HCT116 (cell line): ENCODE results near the gene ZNF214. TPM values are rescaled to one million over a fixed set of nuclear protein-coding genes. Genes with fewer than 3 reads are reported as not detected.

Experiments
- ATAC-seq: fragments of 200-7000 bp; cut with Tn5 transposase; 2 replicates; pipeline ENCODE4 v1.9.1; 2020; ENCODE audit warnings: mild to moderate bottlenecking, moderate library complexity
- BruUV-seq: library from RNA; stranded (reverse); fragments of 400-500 nt; replicated peaks from 2 replicates; lab custom pipeline; 2021; lab: Mats Ljungman, UMichigan
- CTCF ChIA-PET: fragments of 300-600 bp; sonication (Branson Sonifier 250); formaldehyde crosslinking; loops from one replicate; lab custom pipeline; 2021; ENCODE audit warnings: antibody characterized with exemption; lab: Charles Lee
- POLR2A ChIA-PET: fragments of 300-600, 350-600 bp; sonication (Branson Sonifier 250); formaldehyde crosslinking; loops from one replicate; lab custom pipeline; 2021; ENCODE audit warnings: antibody characterized with exemption; lab: Charles Lee
- RAD21 ChIA-PET, 2 experiments: fragments of 300-600 bp; sonication (Branson Sonifier 250); formaldehyde crosslinking; loops; one replicate each; lab custom pipeline; 2023; ENCODE audit warnings: low total read pairs in 2 of 2; ENCODE audit not compliant: uncharacterized antibody in 2 of 2, unreplicated experiment in 2 of 2, low non-redundant PET in 1 of 2; lab: Charles Lee
- DNase-seq: peaks from one replicate; pipeline ENCODE4 v3.0.0-alpha.2; 2010; ENCODE audit warnings: low read depth, low spot score
- H2AFZ ChIP-seq: fragments of 200-600 bp; shearing (Covaris generic), sonication (generic); 2 replicates; pipeline ENCODE4 v1.6.1; 2017; ENCODE audit warnings: low read depth, mixed run types, mixed read lengths, antibody characterized with exemption, low read length; ENCODE audit not compliant: poor library complexity, severe bottlenecking
- H3K27ac ChIP-seq: 2 replicates; pipeline ENCODE4 v1.5.1; 2012; ENCODE audit warnings: low read depth, low read length
- H3K27me3 ChIP-seq: fragments of 200-600 bp; sonication (generic); 2 replicates; pipeline ENCODE4 v1.6.1; 2016; ENCODE audit warnings: mixed run types, low read length, mixed read lengths; ENCODE audit not compliant: insufficient read depth
- H3K36me3 ChIP-seq, 2 experiments: fragments of 200-500 bp in 1 of 2; fragments of 200-600 bp in 1 of 2; sonication (Bioruptor generic) in 1 of 2; sonication (generic) in 1 of 2; 2 replicates each; pipeline versions ENCODE4 v1.5.1 to v1.6.1; 2014 to 2016; ENCODE audit warnings: low read length in 2 of 2, inconsistent platforms in 1 of 2, mixed read lengths in 1 of 2, mixed run types in 1 of 2; ENCODE audit not compliant: insufficient read depth in 2 of 2, control insufficient read depth in 1 of 2
- H3K4me1 ChIP-seq, 2 experiments: fragments of 200-600 bp in 1 of 2; sonication (generic) in 1 of 2; 2 replicates each; pipeline versions ENCODE4 v1.5.1 to v1.6.1; 2012 to 2017; ENCODE audit warnings: low read length in 2 of 2, inconsistent platforms in 1 of 2, mild to moderate bottlenecking in 1 of 2, mixed read lengths in 1 of 2, mixed run types in 1 of 2, moderate library complexity in 1 of 2; ENCODE audit not compliant: insufficient read depth in 2 of 2, control insufficient read depth in 1 of 2
- H3K4me2 ChIP-seq: fragments of 200-600 bp; sonication (generic); 2 replicates; pipeline ENCODE4 v1.6.1; 2017; ENCODE audit warnings: mixed run types, low read length, mixed read lengths
- H3K4me3 ChIP-seq, 2 experiments: fragments of 200-600 bp in 1 of 2; sonication (generic) in 1 of 2; replicated peaks in 1 of 2; 2 replicates each; pipeline ENCODE4 v1.5.1; 2011 to 2016; ENCODE audit warnings: low read length in 2 of 2, control low read depth in 1 of 2, low read depth in 1 of 2, mild to moderate bottlenecking in 1 of 2, mixed read lengths in 1 of 2, mixed run types in 1 of 2
- H3K79me2 ChIP-seq: fragments of 200-600 bp; sonication (generic); 2 replicates; pipeline ENCODE4 v1.6.1; 2017; ENCODE audit warnings: mild to moderate bottlenecking, mixed run types, low read length, moderate library complexity, mixed read lengths; ENCODE audit not compliant: insufficient read depth
- H3K9ac ChIP-seq: fragments of 200-600 bp; sonication (generic); 2 replicates; pipeline ENCODE4 v1.6.1; 2016; ENCODE audit warnings: low read length, mixed read lengths
- H3K9me2 ChIP-seq: fragments of 200-600 bp; sonication (generic), shearing (Covaris generic); 2 replicates; pipeline ENCODE4 v1.6.1; 2017; ENCODE audit warnings: mixed run types, mild to moderate bottlenecking, moderate library complexity; ENCODE audit not compliant: insufficient read depth
- H3K9me3 ChIP-seq, 2 experiments: fragments of 200-500 bp in 1 of 2; fragments of 200-600 bp in 1 of 2; sonication (Bioruptor generic) in 1 of 2; sonication (generic) in 1 of 2; 2 replicates each; pipeline ENCODE4 v1.6.1; 2014 to 2017; ENCODE audit warnings: low read length in 2 of 2, mixed read lengths in 2 of 2, inconsistent platforms in 1 of 2, low read depth in 1 of 2, mild to moderate bottlenecking in 1 of 2, mixed run types in 1 of 2, moderate library complexity in 1 of 2; ENCODE audit not compliant: control insufficient read depth in 1 of 2, insufficient read depth in 1 of 2
- H4K20me1 ChIP-seq: fragments of 200-600 bp; sonication (generic), shearing (Covaris generic); 2 replicates; pipeline ENCODE4 v1.6.1; 2017; ENCODE audit warnings: mixed run types, mild to moderate bottlenecking, moderate library complexity; ENCODE audit not compliant: insufficient read depth
- CTCF ChIP-seq, 3 experiments: fragments of 200-600 bp in 1 of 3; sonication (generic) in 1 of 3; IDR thresholded peaks in 2 of 3; conservative IDR thresholded peaks in 1 of 3; 2 replicates each; pipeline ENCODE4 v1.5.1; 2012 to 2017; ENCODE audit warnings: low read depth in 2 of 3, low read length in 2 of 3, antibody characterized with exemption in 1 of 3, borderline replicate concordance in 1 of 3, control low read depth in 1 of 3, mild to moderate bottlenecking in 1 of 3, mixed read lengths in 1 of 3, mixed run types in 1 of 3, moderate library complexity in 1 of 3; ENCODE audit not compliant: insufficient read depth in 1 of 3
- EZH2 ChIP-seq: fragments of 200-600 bp; sonication (generic); IDR thresholded peaks from 2 replicates; pipeline ENCODE4 v1.6.1; 2017; ENCODE audit warnings: antibody characterized with exemption, mixed run types
- FOSL1 ChIP-seq: IDR thresholded peaks from 2 replicates; pipeline ENCODE4 v1.6.1; 2012; ENCODE audit warnings: low read depth
- JUND ChIP-seq: IDR thresholded peaks from 2 replicates; pipeline ENCODE4 v1.6.1; 2012
- MAX ChIP-seq: IDR thresholded peaks from 2 replicates; pipeline ENCODE4 v1.6.1; 2012
- POLR2A ChIP-seq: IDR thresholded peaks from 2 replicates; pipeline ENCODE4 v1.7.0; 2011; ENCODE audit warnings: borderline replicate concordance; ENCODE audit not compliant: insufficient read depth, insufficient read length; ENCODE audit errors: extremely low read depth
- POLR2AphosphoS5 ChIP-seq: IDR thresholded peaks from 2 replicates; pipeline ENCODE4 v1.6.1; 2011; ENCODE audit warnings: mild to moderate bottlenecking, low read depth, low read length, moderate library complexity
- RAD21 ChIP-seq: IDR thresholded peaks from 2 replicates; pipeline ENCODE4 v1.6.1; 2012; ENCODE audit warnings: low read depth, mild to moderate bottlenecking
- SIN3A ChIP-seq: IDR thresholded peaks from 2 replicates; pipeline ENCODE4 v1.6.1; 2012; ENCODE audit warnings: low read depth
- SP1 ChIP-seq: IDR thresholded peaks from 2 replicates; pipeline ENCODE4 v1.6.1; 2012; ENCODE audit warnings: low read depth
- intact Hi-C: fragments of 100-400 bp; cut with micrococcal nuclease; formaldehyde crosslinking; loops from 2 replicates; pipeline ENCODE4 v1.10.0; 2022
- total RNA-seq: library from RNA; stranded (reverse); gene quantifications from one replicate; pipeline ENCODE4 v1.2.1, GENCODE V29; 2021; ENCODE audit not compliant: unreplicated experiment
- TF ChIP-seq, protein P1 (sequence below): IDR thresholded peaks from 2 replicates; pipeline ENCODE4 v1.6.1; 2012; ENCODE audit warnings: low read depth
- TF ChIP-seq, protein P2 (sequence below): IDR thresholded peaks from 2 replicates; pipeline ENCODE4 v1.6.1; 2012

Gene ZNF214
- total RNA-seq, 1 experiment from 2014 or later: 2.1 TPM

DNA sequence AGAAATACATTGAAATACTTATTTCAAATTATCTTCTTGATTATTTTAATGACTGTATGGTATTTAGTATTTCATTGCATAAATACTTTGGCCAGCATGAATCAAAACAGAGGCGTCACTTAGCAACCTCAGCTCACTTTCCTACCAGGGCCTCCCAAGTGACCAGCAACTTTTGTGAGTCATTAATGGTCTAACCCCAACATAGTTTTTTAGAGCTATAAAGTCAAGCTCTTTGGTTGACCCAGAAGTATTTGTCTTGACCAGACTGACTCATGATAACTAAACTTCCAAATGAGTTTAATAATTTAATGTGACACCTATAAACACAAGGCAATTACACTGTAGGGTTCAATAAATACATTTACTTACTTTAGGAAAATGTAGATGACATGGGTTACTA is 40.7 kb upstream of the ZNF214 start:
- no peak for ATAC-seq
- Histone ChIP-seq H3K4me2 (no peak overlapping the region), H3K4me3 (no peak overlapping the region), H2AFZ (no peak overlapping the region), H3K27ac (no peak overlapping the region), H3K9ac (no peak overlapping the region), H3K27me3 (no peaks in the 10 kb centered on the region), H3K4me1 (no peaks in the 10 kb centered on the region), H4K20me1 (no peaks in the 10 kb centered on the region), H3K36me3 (no peaks in the 10 kb centered on the region), H3K79me2 (no peaks in the 10 kb centered on the region), H3K9me2 (no peaks in the 10 kb centered on the region), H3K9me3 (no peaks in the 10 kb centered on the region)
- DNase-seq: no peak
- ChIA-PET POLR2A (no interaction called here), RAD21 (no interaction called here), CTCF (no interaction called here)
- TF ChIP-seq FOSL1 (no peak), EZH2 (no peak), MAX (no peak), RAD21 (no peak), SIN3A (no peak), POLR2A (no peak), JUND (no peak), SP1 (no peak), CTCF (IDR thresholded peaks at IDR 0.05 in 2 of 3, conservative IDR thresholded peaks at IDR 0.05 in 1 of 3; ENCODE audit: borderline replicate concordance in 1 of 3, insufficient read depth in 1 of 3, low read depth in 2 of 3, low read length in 2 of 3) (no peak), POLR2AphosphoS5 (no peak)
- TF ChIP-seq, protein P1, sequence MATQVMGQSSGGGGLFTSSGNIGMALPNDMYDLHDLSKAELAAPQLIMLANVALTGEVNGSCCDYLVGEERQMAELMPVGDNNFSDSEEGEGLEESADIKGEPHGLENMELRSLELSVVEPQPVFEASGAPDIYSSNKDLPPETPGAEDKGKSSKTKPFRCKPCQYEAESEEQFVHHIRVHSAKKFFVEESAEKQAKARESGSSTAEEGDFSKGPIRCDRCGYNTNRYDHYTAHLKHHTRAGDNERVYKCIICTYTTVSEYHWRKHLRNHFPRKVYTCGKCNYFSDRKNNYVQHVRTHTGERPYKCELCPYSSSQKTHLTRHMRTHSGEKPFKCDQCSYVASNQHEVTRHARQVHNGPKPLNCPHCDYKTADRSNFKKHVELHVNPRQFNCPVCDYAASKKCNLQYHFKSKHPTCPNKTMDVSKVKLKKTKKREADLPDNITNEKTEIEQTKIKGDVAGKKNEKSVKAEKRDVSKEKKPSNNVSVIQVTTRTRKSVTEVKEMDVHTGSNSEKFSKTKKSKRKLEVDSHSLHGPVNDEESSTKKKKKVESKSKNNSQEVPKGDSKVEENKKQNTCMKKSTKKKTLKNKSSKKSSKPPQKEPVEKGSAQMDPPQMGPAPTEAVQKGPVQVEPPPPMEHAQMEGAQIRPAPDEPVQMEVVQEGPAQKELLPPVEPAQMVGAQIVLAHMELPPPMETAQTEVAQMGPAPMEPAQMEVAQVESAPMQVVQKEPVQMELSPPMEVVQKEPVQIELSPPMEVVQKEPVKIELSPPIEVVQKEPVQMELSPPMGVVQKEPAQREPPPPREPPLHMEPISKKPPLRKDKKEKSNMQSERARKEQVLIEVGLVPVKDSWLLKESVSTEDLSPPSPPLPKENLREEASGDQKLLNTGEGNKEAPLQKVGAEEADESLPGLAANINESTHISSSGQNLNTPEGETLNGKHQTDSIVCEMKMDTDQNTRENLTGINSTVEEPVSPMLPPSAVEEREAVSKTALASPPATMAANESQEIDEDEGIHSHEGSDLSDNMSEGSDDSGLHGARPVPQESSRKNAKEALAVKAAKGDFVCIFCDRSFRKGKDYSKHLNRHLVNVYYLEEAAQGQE: no peak
- TF ChIP-seq, protein P2, sequence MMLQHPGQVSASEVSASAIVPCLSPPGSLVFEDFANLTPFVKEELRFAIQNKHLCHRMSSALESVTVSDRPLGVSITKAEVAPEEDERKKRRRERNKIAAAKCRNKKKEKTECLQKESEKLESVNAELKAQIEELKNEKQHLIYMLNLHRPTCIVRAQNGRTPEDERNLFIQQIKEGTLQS: no peak
- no TSS peak for BruUV-seq
- intact Hi-C loops: no loop called here
